Stomach (tissue), 4 donors: ENCODE results near the gene OLFM1.

Experiments used
- EP300 ChIP-seq: sonication (generic); formaldehyde crosslinking; IDR thresholded peaks from one replicate; pipeline ENCODE4 v1.6.1; 2017; ENCODE audit warnings: antibody characterized with exemption
- POLR2A ChIP-seq, 4 donors: fragments of 450-650 bp; IDR thresholded peaks; one replicate each; pipeline ENCODE4 v1.6.1; 2016; ENCODE audit warnings: antibody characterized with exemption in 4 of 4, control low read depth in 2 of 4, mild to moderate bottlenecking in 1 of 4, moderate library complexity in 1 of 4
- POLR2AphosphoS5 ChIP-seq, 3 donors: sonication (generic); formaldehyde crosslinking; IDR thresholded peaks; one replicate each; pipeline ENCODE4 v1.6.1; 2016; ENCODE audit warnings: antibody characterized with exemption in 3 of 3
- TF ChIP-seq, protein P1 (sequence below), 7 experiments: fragments of 450-650 bp in 4 of 7; fragments of 200-600 bp in 3 of 7; sonication (generic) in 3 of 7; IDR thresholded peaks; one replicate each; pipeline ENCODE4 v1.5.1; 2016 to 2019; ENCODE audit warnings: antibody characterized with exemption in 7 of 7, control low read depth in 2 of 7, mild to moderate bottlenecking in 1 of 7

GRCh38 chr9:135049460-135049859, 38.0 kb upstream of the OLFM1 start:
- TF ChIP-seq EP300 (no peak), POLR2AphosphoS5 (IDR thresholded peaks at IDR 0.05) (no peak), POLR2A (IDR thresholded peaks at IDR 0.05) (no peak)
- TF ChIP-seq, protein P1, sequence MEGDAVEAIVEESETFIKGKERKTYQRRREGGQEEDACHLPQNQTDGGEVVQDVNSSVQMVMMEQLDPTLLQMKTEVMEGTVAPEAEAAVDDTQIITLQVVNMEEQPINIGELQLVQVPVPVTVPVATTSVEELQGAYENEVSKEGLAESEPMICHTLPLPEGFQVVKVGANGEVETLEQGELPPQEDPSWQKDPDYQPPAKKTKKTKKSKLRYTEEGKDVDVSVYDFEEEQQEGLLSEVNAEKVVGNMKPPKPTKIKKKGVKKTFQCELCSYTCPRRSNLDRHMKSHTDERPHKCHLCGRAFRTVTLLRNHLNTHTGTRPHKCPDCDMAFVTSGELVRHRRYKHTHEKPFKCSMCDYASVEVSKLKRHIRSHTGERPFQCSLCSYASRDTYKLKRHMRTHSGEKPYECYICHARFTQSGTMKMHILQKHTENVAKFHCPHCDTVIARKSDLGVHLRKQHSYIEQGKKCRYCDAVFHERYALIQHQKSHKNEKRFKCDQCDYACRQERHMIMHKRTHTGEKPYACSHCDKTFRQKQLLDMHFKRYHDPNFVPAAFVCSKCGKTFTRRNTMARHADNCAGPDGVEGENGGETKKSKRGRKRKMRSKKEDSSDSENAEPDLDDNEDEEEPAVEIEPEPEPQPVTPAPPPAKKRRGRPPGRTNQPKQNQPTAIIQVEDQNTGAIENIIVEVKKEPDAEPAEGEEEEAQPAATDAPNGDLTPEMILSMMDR (IDR thresholded peaks at IDR 0.05): no peak
